Astrocyte of the cerebellum (primary cell): ENCODE data around the gene CAMTA1.

Source experiments
- DNase-seq: peaks from one replicate; pipeline ENCODE4 v3.0.0-alpha.2; 2011; ENCODE audit warnings: low read depth
- H3K4me3 ChIP-seq: 2 replicates; pipeline ENCODE4 v1.5.1; 2011; ENCODE audit warnings: mild to moderate bottlenecking, low read depth, low read length, moderate library complexity
- CTCF ChIP-seq: IDR thresholded peaks from 2 replicates; pipeline ENCODE4 v1.5.1; 2012; ENCODE audit warnings: low read length, low read depth, moderate library complexity, mild to moderate bottlenecking; ENCODE audit errors: missing control alignments
- in situ Hi-C: cut with HindIII; loops from 2 replicates; pipeline ENCODE4 v1.10.0; 2017; ENCODE audit warnings: low sequenced_read_pairs

CAMTA1 gene

GRCh38 chr1:6815726-6816125 is 30.5 kb downstream of the CAMTA1 start:
- in situ Hi-C loops = no loop called here
- no peak overlapping the region for H3K4me3 ChIP-seq
- no peak for DNase-seq
- no peak for TF ChIP-seq CTCF

- in situ Hi-C loops = no loop called here
- no peak for TF ChIP-seq CTCF
- no peak for DNase-seq
- H3K4me3 ChIP-seq = no peak overlapping the region
Observed at GRCh38 chr1:6819246-6820040, 34.2 kb downstream of the CAMTA1 start.

- no peak overlapping the region for H3K4me3 ChIP-seq
- in situ Hi-C loops = no loop called here
- no peak for TF ChIP-seq CTCF
- DNase-seq = no peak
Observed at GRCh38 chr1:6820899-6821298, 35.6 kb downstream of the CAMTA1 start.

- H3K4me3 ChIP-seq = no peak overlapping the region
- in situ Hi-C loops = no loop called here
- DNase-seq = no peak
- no peak for TF ChIP-seq CTCF
Observed at GRCh38 chr1:6822530-6823359, 37.5 kb downstream of the CAMTA1 start.

- H3K4me3 ChIP-seq = no peak overlapping the region
- TF ChIP-seq CTCF = no peak
- no peak for DNase-seq
- in situ Hi-C loops = no loop called here
Observed at GRCh38 chr1:6823793-6824192, 38.5 kb downstream of the CAMTA1 start.

GRCh38 chr1:6824665-6825368 is 39.6 kb downstream of the CAMTA1 start:
- no peak for DNase-seq
- H3K4me3 ChIP-seq = no peak overlapping the region
- in situ Hi-C loops = no loop called here
- TF ChIP-seq CTCF = no peak
